Measurements from ENCODE around the gene SREBF2.

Gene SREBF2

GRCh38 chr22:41913040-41913719, 80.3 kb downstream of the SREBF2 start:
- H3K4me1 ChIP-seq = peaks cover 2% of the 10 kb centered on the region
- TF ChIP-seq, protein P1, sequence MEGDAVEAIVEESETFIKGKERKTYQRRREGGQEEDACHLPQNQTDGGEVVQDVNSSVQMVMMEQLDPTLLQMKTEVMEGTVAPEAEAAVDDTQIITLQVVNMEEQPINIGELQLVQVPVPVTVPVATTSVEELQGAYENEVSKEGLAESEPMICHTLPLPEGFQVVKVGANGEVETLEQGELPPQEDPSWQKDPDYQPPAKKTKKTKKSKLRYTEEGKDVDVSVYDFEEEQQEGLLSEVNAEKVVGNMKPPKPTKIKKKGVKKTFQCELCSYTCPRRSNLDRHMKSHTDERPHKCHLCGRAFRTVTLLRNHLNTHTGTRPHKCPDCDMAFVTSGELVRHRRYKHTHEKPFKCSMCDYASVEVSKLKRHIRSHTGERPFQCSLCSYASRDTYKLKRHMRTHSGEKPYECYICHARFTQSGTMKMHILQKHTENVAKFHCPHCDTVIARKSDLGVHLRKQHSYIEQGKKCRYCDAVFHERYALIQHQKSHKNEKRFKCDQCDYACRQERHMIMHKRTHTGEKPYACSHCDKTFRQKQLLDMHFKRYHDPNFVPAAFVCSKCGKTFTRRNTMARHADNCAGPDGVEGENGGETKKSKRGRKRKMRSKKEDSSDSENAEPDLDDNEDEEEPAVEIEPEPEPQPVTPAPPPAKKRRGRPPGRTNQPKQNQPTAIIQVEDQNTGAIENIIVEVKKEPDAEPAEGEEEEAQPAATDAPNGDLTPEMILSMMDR (IDR thresholded peaks at IDR 0.05) = no peak
- no peaks in the 10 kb centered on the region for H3K79me2 ChIP-seq
- H3K9ac ChIP-seq = no peak overlapping the region
- no peak overlapping the region for H3K4me2 ChIP-seq (ENCODE audit: low read length)
- H3K9me3 ChIP-seq (ENCODE audit: control insufficient read depth, low read length) = no peaks in the 10 kb centered on the region
- H3K4me3 ChIP-seq (ENCODE audit: low read depth, low read length) = no peak overlapping the region
- H3K36me3 ChIP-seq (ENCODE audit: control insufficient read depth, insufficient read depth, low read length) = no peaks in the 10 kb centered on the region
- H2AFZ ChIP-seq = no peak overlapping the region
- H3K27ac ChIP-seq = no peak overlapping the region
- peaks cover 4% of the 10 kb centered on the region for H3K27me3 ChIP-seq (ENCODE audit: control insufficient read depth, insufficient read depth, low read length)

GRCh38 chr22:41913842-41914534, 81.1 kb downstream of the SREBF2 start:
- H3K27ac ChIP-seq = no peak overlapping the region
- no peak overlapping the region for H3K9ac ChIP-seq
- H2AFZ ChIP-seq = no peak overlapping the region
- H3K4me1 ChIP-seq = peaks cover 2% of the 10 kb centered on the region
- H3K36me3 ChIP-seq (ENCODE audit: control insufficient read depth, insufficient read depth, low read length) = no peaks in the 10 kb centered on the region
- H3K79me2 ChIP-seq = no peaks in the 10 kb centered on the region
- TF ChIP-seq, protein P1 (IDR thresholded peaks at IDR 0.05) = no peak
- H3K4me3 ChIP-seq (ENCODE audit: low read depth, low read length) = no peak overlapping the region
- H3K27me3 ChIP-seq (ENCODE audit: control insufficient read depth, insufficient read depth, low read length) = peaks cover 4% of the 10 kb centered on the region
- no peak overlapping the region for H3K4me2 ChIP-seq (ENCODE audit: low read length)
- no peaks in the 10 kb centered on the region for H3K9me3 ChIP-seq (ENCODE audit: control insufficient read depth, low read length)

DNA sequence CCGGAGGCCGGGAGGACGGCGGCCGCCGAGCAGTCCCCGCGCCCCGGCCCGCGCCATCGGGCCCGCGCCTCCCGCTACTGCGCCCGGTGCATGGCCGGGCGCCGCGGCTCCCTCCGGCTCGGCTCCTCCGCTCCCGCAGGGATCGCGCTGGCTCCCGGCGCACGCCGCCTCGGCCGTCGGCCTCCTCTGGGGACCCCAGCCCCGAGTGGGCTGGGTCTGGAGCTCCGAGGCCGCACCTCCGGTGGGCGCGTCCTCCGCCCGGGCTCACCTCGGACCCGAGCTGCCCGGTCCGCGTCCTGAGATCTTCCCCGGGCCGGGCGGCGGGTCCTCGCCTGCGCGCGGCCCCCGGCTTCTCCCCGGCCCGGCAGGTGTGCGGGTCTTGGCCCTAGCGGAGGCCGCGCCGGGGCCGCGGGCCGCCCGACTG, 81.7 kb downstream of the SREBF2 start:
- TF ChIP-seq, protein P1 (IDR thresholded peaks at IDR 0.05) = no peak
- no peaks in the 10 kb centered on the region for H3K36me3 ChIP-seq (ENCODE audit: control insufficient read depth, insufficient read depth, low read length)
- peaks cover 2% of the 10 kb centered on the region for H3K4me1 ChIP-seq
- no peak overlapping the region for H3K4me3 ChIP-seq (ENCODE audit: low read depth, low read length)
- H3K27ac ChIP-seq = no peak overlapping the region
- H3K9ac ChIP-seq = no peak overlapping the region
- no peaks in the 10 kb centered on the region for H3K79me2 ChIP-seq
- peak overlapping the region; percentile 38 for H3K4me2 ChIP-seq (ENCODE audit: low read length)
- no peak overlapping the region for H2AFZ ChIP-seq
- no peaks in the 10 kb centered on the region for H3K9me3 ChIP-seq (ENCODE audit: control insufficient read depth, low read length)
- peaks cover 4% of the 10 kb centered on the region for H3K27me3 ChIP-seq (ENCODE audit: control insufficient read depth, insufficient read depth, low read length)

- TF ChIP-seq, protein P1 (IDR thresholded peaks at IDR 0.05) = no peak
- H3K27ac ChIP-seq = no peak within 1 kb of the TSS
Measured at GRCh38 chr22:41915035-41915785, 82.3 kb downstream of the SREBF2 start, which contains the start of gene SHISA8. Gene SHISA8 (minus strand): TSS chr22:41915074. CDS start chr22:41914667, 407 bp downstream.

More at GRCh38 chr22:41915035-41915785, 82.3 kb downstream of the SREBF2 start, which contains the start of gene SHISA8:
- H3K36me3 ChIP-seq (ENCODE audit: control insufficient read depth, insufficient read depth, low read length) = no peaks in the 10 kb centered on the region
- H3K9ac ChIP-seq = no peak within 1 kb of the TSS
- peaks cover 4% of the 10 kb centered on the region for H3K27me3 ChIP-seq (ENCODE audit: control insufficient read depth, insufficient read depth, low read length)
- H3K9me3 ChIP-seq (ENCODE audit: control insufficient read depth, low read length) = no peaks in the 10 kb centered on the region
- no peaks in the 10 kb centered on the region for H3K79me2 ChIP-seq
- no peak within 1 kb of the TSS for H3K4me3 ChIP-seq (ENCODE audit: low read depth, low read length)
- H3K4me2 ChIP-seq (ENCODE audit: low read length) = peak within 1 kb of the TSS; percentile 38
- peaks cover 2% of the 10 kb centered on the region for H3K4me1 ChIP-seq
- no peak within 1 kb of the TSS for H2AFZ ChIP-seq

All from parathyroid adenoma (tissue), 2 donors.